Fibroblast of gingiva (primary cell): ENCODE results near the gene NOTCH3.

Source experiments
- DNase-seq: peaks from one replicate; pipeline ENCODE4 v3.0.0-alpha.2; 2011; ENCODE audit warnings: low read depth

NOTCH3 gene

GRCh38 chr19:15195371-15196334, 5.1 kb downstream of the NOTCH3 start:
- peak; percentile 30 for DNase-seq

- DNase-seq = no peak
Observed at GRCh38 chr19:15194938-15195337, 5.9 kb downstream of the NOTCH3 start.

- DNase-seq = no peak
Observed at GRCh38 chr19:15191982-15192381, 8.8 kb downstream of the NOTCH3 start.

- no peak for DNase-seq
Observed at GRCh38 chr19:15191514-15191913, 9.3 kb downstream of the NOTCH3 start.

- DNase-seq = no peak
Observed at GRCh38 chr19:15188851-15189250, 11.9 kb downstream of the NOTCH3 start.

GRCh38 chr19:15187026-15188007, 13.5 kb downstream of the NOTCH3 start:
- DNase-seq = no peak

GRCh38 chr19:15185188-15185587, 15.6 kb downstream of the NOTCH3 start:
- no peak for DNase-seq

GRCh38 chr19:15184776-15185175, 16.0 kb downstream of the NOTCH3 start:
- no peak for DNase-seq

GRCh38 chr19:15181394-15181793, 19.4 kb downstream of the NOTCH3 start:
- DNase-seq = no peak

GRCh38 chr19:15180451-15181390, 20.1 kb downstream of the NOTCH3 start:
- DNase-seq = no peak

- no peak for DNase-seq
Observed at GRCh38 chr19:15178629-15179308, 22.0 kb downstream of the NOTCH3 start.

GRCh38 chr19:15177269-15178116, 23.3 kb downstream of the NOTCH3 start:
- DNase-seq = peak; percentile 63

- no peak for DNase-seq
Observed at GRCh38 chr19:15175609-15176008, 25.2 kb downstream of the NOTCH3 start.

GRCh38 chr19:15173746-15174404, 26.9 kb downstream of the NOTCH3 start:
- DNase-seq = no peak

- no peak for DNase-seq
Observed at GRCh38 chr19:15170345-15170744, 30.4 kb downstream of the NOTCH3 start.

- no peak for DNase-seq
Observed at GRCh38 chr19:15169541-15170285, 31.1 kb downstream of the NOTCH3 start.

- DNase-seq = no peak
Observed at GRCh38 chr19:15166700-15167099, 34.1 kb downstream of the NOTCH3 start.
